ENCODE results near the gene RABAC1. TPM values are rescaled to one million over a fixed set of nuclear protein-coding genes. Genes with fewer than 3 reads are reported as not detected.

Gene RABAC1
- total RNA-seq, 1 experiment from 2014 or later, result 94.0 TPM

- Histone ChIP-seq H2BK20ac (ENCODE audit: low read depth, low read length, poor library complexity, severe bottlenecking) (no peak overlapping the region), H4K5ac (ENCODE audit: insufficient read length, low read depth, low read length) (no peak overlapping the region), H3K56ac (ENCODE audit: insufficient read length, low read depth, low read length) (no peak overlapping the region), H4K91ac (ENCODE audit: insufficient read length, low read depth, low read length) (no peak overlapping the region), H3K79me1 (ENCODE audit: insufficient read depth, low read depth, low read length, poor library complexity, severe bottlenecking) (no peaks in the 10 kb centered on the region), H3K23ac (ENCODE audit: insufficient read length, low read depth, low read length) (no peak overlapping the region), H2AFZ (ENCODE audit: low read length) (no peak overlapping the region), H3K27ac (ENCODE audit: insufficient read length, low read depth, low read length) (no peak overlapping the region), H3K4me1 (ENCODE audit: insufficient read depth, low read length) (no peaks in the 10 kb centered on the region), H3K9ac (ENCODE audit: extremely low read depth, insufficient read length, low read length) (no peak overlapping the region), H3T11ph (ENCODE audit: low read length) (no peak overlapping the region), H3K9me3 (ENCODE audit: control insufficient read depth, low read depth, low read length) (no peaks in the 10 kb centered on the region), H3K23me2 (ENCODE audit: insufficient read length, low read depth, low read length, poor library complexity, severe bottlenecking) (no peaks in the 10 kb centered on the region), H3K14ac (ENCODE audit: insufficient read depth, low read length) (no peak overlapping the region), H2AK5ac (ENCODE audit: insufficient read length, low read length) (no peak overlapping the region), H3K27me3 (ENCODE audit: insufficient read depth, low read length) (no peaks in the 10 kb centered on the region), H2BK120ac (ENCODE audit: low read depth, low read length, poor library complexity, severe bottlenecking) (no peak overlapping the region), H2BK5ac (ENCODE audit: insufficient read length, low read length) (no peak overlapping the region), H3K4me2 (ENCODE audit: insufficient read depth, insufficient read length, low read length) (no peak overlapping the region), H3K79me2 (ENCODE audit: insufficient read depth, low read length) (no peaks in the 10 kb centered on the region), H4K20me1 (ENCODE audit: control insufficient read depth, insufficient read depth, insufficient read length) (no peaks in the 10 kb centered on the region), H3K4ac (ENCODE audit: low read depth, low read length) (no peak overlapping the region), H4K8ac (replicated peaks; ENCODE audit: insufficient read length, low read depth, low read length) (no peak overlapping the region), H2BK15ac (ENCODE audit: low read depth, low read length) (no peak overlapping the region), H2BK12ac (ENCODE audit: insufficient read length, low read depth, low read length) (no peak overlapping the region), H3K18ac (ENCODE audit: insufficient read length, low read depth, low read length) (no peak overlapping the region)
- Mint-ChIP-seq H3K9me3 (no peaks in the 10 kb centered on the region), H3K27ac (no peak overlapping the region), H3K27me3 (ENCODE audit: low read depth) (no peaks in the 10 kb centered on the region; the same call in 1 of the 2 replicates), H3K36me3 (ENCODE audit: insufficient read depth in 1 of 3, low read depth in 3 of 3) (peaks cover 4 to 11% (median 5%) of the 10 kb centered on the region in 3 experiments; a peak in 5 of 7 replicates), H3K4me1 (no peaks in the 10 kb centered on the region), H3K4me3 (no peak overlapping the region)
- TF ChIP-seq CTCF (conservative IDR thresholded peaks at IDR 0.05), result no peak
- peak; percentile 17 for DNase-seq
- WGBS (ENCODE audit: extremely low coverage, insufficient read length, low lambda C conversion rate), result no CpG with 5 or more reads among the region's 22 CpGs
Measured at GRCh38 chr19:41977916-41978315, 18.8 kb upstream of the RABAC1 start.
